ENCODE results near the gene SEC16B. TPM values are rescaled to one million over a fixed set of nuclear protein-coding genes. Genes with fewer than 3 reads are reported as not detected.

Gene SEC16B
- total and polyA plus RNA-seq, 9 of the 15 experiments (the other 6 are each of a cell fraction or from before 2014, with no cell fraction given): not detected

DNA sequence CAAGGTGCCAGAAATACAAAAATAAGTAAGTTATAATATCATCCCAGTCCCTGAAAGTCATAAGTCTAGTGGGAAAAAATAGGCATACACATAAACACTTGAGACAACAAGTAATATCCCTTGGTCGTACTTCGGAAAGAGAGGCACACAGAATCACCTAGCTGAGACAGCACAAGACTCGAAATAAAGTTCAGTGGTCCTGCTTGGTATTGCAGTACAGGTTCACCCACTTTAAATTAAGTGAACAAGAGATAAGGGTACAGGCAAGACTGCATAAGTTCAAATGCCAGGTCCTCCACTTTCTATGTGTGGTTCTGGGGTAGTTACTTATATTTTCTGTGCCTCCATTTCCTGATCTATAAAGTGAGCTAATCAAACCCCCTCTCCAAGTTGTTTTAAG is 47.6 kb downstream of the SEC16B start:
- no peak overlapping the region for H3K27ac ChIP-seq (ENCODE audit: extremely low read depth, low read depth, low read length)
- no peaks in the 10 kb centered on the region for H3K79me2 ChIP-seq (ENCODE audit: control insufficient read depth, insufficient read depth, low read length)
- ChIA-PET CTCF (ENCODE audit: low intra/inter-chr PET ratio) (no interaction called here), POLR2A (no interaction called here)
- H2AFZ ChIP-seq (ENCODE audit: low read depth, low read length): no peak overlapping the region
- H3K4me1 ChIP-seq (replicated peaks in 1 of 2; ENCODE audit: control insufficient read depth in 2 of 2, insufficient read depth in 2 of 2, low read length in 2 of 2): no peaks in the 10 kb centered on the region
- no peaks in the 10 kb centered on the region for H3K27me3 ChIP-seq (ENCODE audit: control insufficient read depth in 2 of 2, insufficient read depth in 2 of 2, low read length in 2 of 2)
- no peaks in the 10 kb centered on the region for H4K20me1 ChIP-seq (replicated peaks; ENCODE audit: control insufficient read depth, insufficient read depth, low read length)
- H3K4me2 ChIP-seq (ENCODE audit: insufficient read depth, low read length): no peak overlapping the region
- in situ Hi-C loops (cut with MboI) (no loop called here), intact Hi-C loops (cut with micrococcal nuclease) (no loop called here)
- no TSS peak for BruUV-seq (replicated peaks)
- 0% methylated on average over 3 of the region's 3 CpGs for WGBS (ENCODE audit: insufficient coverage, low coverage, missing lambda C conversion rate)
- no peak overlapping the region for H3K4me3 ChIP-seq
- no peak for FAIRE-seq
- no peaks in the 10 kb centered on the region for H3K9me3 ChIP-seq (replicated peaks; ENCODE audit: control insufficient read depth, insufficient read depth, low read depth, low read length)
- no peaks in the 10 kb centered on the region for H3K36me3 ChIP-seq (ENCODE audit: control insufficient read depth, insufficient read depth, low read length)
- H3K9me1 ChIP-seq (ENCODE audit: control insufficient read depth, insufficient read depth, low read length): no peaks in the 10 kb centered on the region
- DNase-seq (ENCODE audit: extremely low read depth in 1 of 4, low spot score in 3 of 4): peak in 1 of 4 experiments; percentile 16
- no peak overlapping the region for H3K9ac ChIP-seq (ENCODE audit: insufficient read depth in 1 of 2, low read depth in 2 of 2, low read length in 2 of 2)
- ATAC-seq: peak; percentile 74
- TF ChIP-seq, protein P1, sequence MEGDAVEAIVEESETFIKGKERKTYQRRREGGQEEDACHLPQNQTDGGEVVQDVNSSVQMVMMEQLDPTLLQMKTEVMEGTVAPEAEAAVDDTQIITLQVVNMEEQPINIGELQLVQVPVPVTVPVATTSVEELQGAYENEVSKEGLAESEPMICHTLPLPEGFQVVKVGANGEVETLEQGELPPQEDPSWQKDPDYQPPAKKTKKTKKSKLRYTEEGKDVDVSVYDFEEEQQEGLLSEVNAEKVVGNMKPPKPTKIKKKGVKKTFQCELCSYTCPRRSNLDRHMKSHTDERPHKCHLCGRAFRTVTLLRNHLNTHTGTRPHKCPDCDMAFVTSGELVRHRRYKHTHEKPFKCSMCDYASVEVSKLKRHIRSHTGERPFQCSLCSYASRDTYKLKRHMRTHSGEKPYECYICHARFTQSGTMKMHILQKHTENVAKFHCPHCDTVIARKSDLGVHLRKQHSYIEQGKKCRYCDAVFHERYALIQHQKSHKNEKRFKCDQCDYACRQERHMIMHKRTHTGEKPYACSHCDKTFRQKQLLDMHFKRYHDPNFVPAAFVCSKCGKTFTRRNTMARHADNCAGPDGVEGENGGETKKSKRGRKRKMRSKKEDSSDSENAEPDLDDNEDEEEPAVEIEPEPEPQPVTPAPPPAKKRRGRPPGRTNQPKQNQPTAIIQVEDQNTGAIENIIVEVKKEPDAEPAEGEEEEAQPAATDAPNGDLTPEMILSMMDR (IDR thresholded peaks at IDR 0.05 in 2 of 3, conservative IDR thresholded peaks at IDR 0.05 in 1 of 3; ENCODE audit: insufficient read depth in 2 of 3, low read depth in 1 of 3, low read length in 3 of 3): no peak
- TF ChIP-seq, protein P2, sequence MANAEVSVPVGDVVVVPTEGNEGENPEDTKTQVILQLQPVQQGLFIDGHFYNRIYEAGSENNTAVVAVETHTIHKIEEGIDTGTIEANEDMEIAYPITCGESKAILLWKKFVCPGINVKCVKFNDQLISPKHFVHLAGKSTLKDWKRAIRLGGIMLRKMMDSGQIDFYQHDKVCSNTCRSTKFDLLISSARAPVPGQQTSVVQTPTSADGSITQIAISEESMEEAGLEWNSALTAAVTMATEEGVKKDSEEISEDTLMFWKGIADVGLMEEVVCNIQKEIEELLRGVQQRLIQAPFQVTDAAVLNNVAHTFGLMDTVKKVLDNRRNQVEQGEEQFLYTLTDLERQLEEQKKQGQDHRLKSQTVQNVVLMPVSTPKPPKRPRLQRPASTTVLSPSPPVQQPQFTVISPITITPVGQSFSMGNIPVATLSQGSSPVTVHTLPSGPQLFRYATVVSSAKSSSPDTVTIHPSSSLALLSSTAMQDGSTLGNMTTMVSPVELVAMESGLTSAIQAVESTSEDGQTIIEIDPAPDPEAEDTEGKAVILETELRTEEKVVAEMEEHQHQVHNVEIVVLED (CRISPR knock-in tag; IDR thresholded peaks at IDR 0.05): no peak
- TF ChIP-seq NFATC3 (IDR thresholded peaks at IDR 0.05): no peak
- no peak for TF ChIP-seq YY1 (IDR thresholded peaks at IDR 0.05; ENCODE audit: borderline replicate concordance in 1 of 3, control insufficient read depth in 1 of 3, extremely low read depth in 1 of 3, insufficient read depth in 3 of 3, insufficient read length in 1 of 3, insufficient replicate concordance in 2 of 3, low read depth in 1 of 3, low read length in 2 of 3)
- no peak for TF ChIP-seq TRIM28 (IDR thresholded peaks at IDR 0.05)
- TF ChIP-seq, protein P3, sequence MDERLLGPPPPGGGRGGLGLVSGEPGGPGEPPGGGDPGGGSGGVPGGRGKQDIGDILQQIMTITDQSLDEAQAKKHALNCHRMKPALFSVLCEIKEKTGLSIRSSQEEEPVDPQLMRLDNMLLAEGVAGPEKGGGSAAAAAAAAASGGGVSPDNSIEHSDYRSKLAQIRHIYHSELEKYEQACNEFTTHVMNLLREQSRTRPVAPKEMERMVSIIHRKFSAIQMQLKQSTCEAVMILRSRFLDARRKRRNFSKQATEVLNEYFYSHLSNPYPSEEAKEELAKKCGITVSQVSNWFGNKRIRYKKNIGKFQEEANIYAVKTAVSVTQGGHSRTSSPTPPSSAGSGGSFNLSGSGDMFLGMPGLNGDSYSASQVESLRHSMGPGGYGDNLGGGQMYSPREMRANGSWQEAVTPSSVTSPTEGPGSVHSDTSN (CRISPR knock-in tag; IDR thresholded peaks at IDR 0.05; ENCODE audit: low read depth): no peak
- TF ChIP-seq, protein P3 (tag; conservative IDR thresholded peaks at IDR 0.05; ENCODE audit: low read depth): no peak
- TF ChIP-seq, protein P4, sequence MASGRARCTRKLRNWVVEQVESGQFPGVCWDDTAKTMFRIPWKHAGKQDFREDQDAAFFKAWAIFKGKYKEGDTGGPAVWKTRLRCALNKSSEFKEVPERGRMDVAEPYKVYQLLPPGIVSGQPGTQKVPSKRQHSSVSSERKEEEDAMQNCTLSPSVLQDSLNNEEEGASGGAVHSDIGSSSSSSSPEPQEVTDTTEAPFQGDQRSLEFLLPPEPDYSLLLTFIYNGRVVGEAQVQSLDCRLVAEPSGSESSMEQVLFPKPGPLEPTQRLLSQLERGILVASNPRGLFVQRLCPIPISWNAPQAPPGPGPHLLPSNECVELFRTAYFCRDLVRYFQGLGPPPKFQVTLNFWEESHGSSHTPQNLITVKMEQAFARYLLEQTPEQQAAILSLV (tag; IDR thresholded peaks at IDR 0.05): no peak
- no peak for TF ChIP-seq ZNF282 (CRISPR knock-in tag; IDR thresholded peaks at IDR 0.05)
- no peak for TF ChIP-seq THRAP3 (IDR thresholded peaks at IDR 0.05; ENCODE audit: borderline replicate concordance)
- TF ChIP-seq PCBP2 (IDR thresholded peaks at IDR 0.05; ENCODE audit: low read depth, low read length, poor library complexity, severe bottlenecking): no peak
- no peak for TF ChIP-seq ZKSCAN3 (CRISPR knock-in tag; IDR thresholded peaks at IDR 0.05)

Data from K562 (cell line).